Measurements from ENCODE around the gene SIGLEC15.
A peak's percentile ranks its signal among the peaks of the same experiment; 100 is the strongest.
"Not testable (repeated sequence)": the region's sequence is repeated elsewhere in the genome, so short reads cannot be mapped to it uniquely, and the experiment has no call there.

Gene SIGLEC15, protein sequence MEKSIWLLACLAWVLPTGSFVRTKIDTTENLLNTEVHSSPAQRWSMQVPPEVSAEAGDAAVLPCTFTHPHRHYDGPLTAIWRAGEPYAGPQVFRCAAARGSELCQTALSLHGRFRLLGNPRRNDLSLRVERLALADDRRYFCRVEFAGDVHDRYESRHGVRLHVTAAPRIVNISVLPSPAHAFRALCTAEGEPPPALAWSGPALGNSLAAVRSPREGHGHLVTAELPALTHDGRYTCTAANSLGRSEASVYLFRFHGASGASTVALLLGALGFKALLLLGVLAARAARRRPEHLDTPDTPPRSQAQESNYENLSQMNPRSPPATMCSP

DNA sequence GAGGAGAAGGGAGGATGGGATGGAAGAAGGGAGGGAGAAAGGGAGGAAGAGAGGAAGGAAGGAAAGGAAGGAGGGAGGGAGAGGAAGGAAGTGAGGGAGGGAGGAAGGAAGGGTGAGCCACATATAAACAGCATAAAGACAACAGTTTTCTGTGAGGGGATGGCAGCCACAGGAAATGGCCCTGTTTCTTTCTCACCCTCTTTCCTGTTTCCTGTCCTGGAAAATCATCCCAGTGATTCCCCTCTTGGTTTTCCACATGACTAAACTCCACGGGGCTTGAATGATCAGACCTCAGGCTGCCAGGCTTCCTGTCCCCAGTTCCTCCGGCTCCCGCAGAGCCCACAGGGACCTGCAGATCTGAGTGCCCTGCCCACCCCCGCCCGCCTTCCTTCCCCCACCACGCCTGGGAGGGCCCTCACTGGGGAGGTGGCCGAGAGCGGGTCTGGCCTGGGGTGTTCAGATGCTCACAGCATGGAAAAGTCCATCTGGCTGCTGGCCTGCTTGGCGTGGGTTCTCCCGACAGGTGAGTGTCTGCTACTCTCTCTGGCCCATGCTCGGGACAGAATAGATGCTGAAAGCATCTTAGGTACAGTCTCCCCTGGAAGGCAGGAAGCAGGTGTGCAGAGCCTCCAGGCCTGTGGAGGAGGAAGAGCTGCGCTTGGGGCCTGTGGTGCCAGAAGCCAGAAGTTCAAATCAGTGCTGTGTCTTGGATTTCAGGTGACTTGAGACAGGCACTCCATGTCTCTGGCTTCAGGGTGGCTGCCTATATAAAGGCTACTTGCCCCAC is at the start of gene SIGLEC15:
TSS of gene SIGLEC15 (plus strand) at position 418 of the 787 bp plus-strand sequence. CDS start at position 472, 54 bp downstream.
- no peak for DNase-seq

GRCh38 chr18:45775743-45776142 is 49.7 kb upstream of the SIGLEC15 start:
- DNase-seq: no peak

DNA sequence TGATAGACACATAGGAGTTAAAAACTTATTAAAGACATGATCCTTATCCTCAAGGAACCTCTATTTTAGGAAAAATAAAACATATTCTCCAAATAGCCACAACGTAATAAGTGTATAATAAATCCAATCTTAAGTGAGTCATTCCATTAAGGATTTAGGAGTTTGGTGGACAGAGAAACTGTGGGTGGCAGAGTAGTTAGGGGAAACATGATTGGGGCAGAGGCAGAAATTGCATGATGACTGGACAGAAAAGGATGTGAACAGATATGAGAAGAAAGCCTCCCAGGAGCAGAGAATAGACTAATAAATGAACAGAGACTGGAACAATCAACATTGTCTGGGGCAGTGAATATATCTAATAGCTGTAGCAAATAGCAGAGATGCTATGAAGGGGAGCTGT is 48.1 kb upstream of the SIGLEC15 start:
- DNase-seq: no peak

- peak; percentile 43 for DNase-seq
These were observed 44.9 kb upstream of the SIGLEC15 start for GRCh38 chr18:45780568-45780967.

DNA sequence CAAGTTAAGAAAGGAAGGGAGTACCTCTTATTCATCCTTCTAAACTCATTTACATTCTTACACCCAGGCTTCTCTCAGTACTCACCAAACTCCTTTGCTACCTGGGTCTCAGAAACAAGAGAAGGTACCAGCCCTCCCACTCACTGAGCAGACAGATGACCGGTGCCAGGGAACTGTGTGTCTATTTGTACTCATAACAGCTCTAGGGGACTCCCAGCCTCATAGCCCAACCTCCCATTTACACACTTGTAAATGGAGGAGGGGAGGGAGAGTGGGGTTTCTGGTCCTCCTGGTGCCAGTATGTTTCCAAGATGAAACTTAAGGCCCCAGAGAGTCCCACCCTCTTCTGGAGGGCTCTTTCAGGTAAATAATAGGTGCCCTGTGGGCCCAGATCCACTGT is 42.8 kb upstream of the SIGLEC15 start:
- DNase-seq: no peak

- no peak for DNase-seq
These were observed 42.1 kb upstream of the SIGLEC15 start for GRCh38 chr18:45783097-45784075.

DNA sequence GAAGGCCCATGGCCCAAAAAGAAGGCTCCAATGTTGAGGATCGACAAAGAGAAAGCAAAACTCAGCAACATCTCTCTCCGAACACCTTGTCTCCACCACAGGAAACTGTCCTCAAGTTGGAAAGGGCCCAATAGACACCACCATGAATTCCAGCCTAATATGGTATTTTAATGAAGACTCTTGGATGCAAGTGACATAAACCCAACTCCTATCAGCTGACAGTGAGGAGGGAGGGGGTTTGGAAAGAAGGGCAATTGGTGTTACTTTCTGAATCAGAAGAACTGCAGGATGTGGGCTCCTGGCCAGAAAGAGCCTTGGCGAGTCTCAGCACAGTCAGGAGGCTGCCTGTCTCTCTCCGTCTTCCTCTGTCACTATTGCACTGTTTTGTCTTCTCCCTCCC is 40.3 kb upstream of the SIGLEC15 start:
- no peak for DNase-seq

- DNase-seq: no peak
These were observed 38.5 kb upstream of the SIGLEC15 start for GRCh38 chr18:45786941-45787340.

DNA sequence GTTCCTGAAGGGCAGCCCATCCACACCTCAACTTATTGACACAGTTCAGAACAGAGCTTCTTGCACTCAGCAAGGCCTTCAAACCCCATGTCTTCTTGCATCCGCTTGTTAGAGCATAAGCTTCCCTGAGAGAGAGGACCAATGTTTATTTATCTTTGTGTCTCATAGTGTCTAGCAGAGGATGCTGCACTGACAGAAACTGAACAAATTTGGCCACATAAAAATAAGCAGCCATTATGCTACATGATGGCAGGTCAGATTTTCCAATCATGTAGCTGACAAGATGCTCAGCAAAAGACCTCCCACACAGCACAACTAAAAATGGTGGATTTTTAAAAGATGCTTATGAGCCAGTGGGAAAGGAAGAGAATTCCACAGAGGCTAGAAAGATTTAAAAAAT is 38.1 kb upstream of the SIGLEC15 start:
- no peak for DNase-seq

GRCh38 chr18:45788861-45789260 is 36.6 kb upstream of the SIGLEC15 start:
- no peak for DNase-seq

- DNase-seq: no peak
These were observed 32.8 kb upstream of the SIGLEC15 start for GRCh38 chr18:45792506-45793263.

- no peak for DNase-seq
These were observed 32.1 kb upstream of the SIGLEC15 start for GRCh38 chr18:45793264-45793965.

GRCh38 chr18:45801416-45802004 is 24.0 kb upstream of the SIGLEC15 start:
- no peak for DNase-seq

DNA sequence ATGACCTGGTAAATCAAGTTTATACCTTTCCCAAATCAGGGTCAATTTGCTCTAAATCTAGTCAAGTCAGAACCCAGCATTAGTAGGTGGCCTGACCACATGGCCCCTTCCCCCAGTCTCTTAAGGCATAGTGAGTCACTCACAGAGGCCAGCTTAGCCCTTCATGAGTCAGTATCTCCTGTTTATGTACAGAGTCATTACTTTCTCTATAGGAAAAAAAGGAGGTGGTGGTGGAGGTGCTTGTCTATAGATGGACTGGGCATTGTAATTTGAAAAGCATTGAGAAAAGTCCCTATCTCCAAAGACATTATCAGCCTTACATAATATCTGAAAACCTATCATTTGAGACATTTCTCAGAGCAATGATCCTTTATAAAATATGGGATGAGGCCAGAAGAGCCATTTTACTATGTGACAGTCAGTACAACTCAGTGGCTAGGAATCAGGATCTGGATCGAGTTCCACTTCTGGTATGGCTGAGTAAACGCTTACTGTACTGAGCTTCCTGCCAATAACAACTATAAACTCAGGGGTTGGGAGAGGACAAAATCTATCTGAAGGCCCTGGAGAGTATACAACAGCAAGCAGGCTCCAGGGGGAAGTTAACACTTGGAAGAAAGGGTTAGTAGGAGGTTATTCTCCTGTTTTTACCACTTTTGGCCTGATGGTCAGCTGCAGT is 22.5 kb upstream of the SIGLEC15 start:
- DNase-seq: no peak

- DNase-seq: no peak
These were observed 19.9 kb upstream of the SIGLEC15 start for GRCh38 chr18:45805551-45805950.

DNA sequence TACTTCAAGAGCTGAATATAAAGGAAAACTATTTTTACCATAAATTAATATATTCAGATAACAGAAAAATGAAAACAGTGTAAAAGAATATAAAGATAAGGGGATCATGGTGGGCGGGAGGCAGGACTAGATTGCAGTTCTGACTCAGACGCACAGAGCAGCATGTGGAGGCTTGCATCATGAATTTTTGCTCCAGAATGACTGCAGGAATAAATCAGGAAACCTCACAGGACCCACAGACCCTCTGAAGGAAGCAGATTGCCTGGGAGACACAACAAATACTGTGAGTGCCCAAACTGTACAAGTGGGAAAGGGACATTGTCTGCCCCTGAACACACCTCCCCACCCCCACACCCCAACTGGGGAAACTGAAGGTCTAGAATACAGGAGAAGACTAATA is 19.2 kb upstream of the SIGLEC15 start:
- DNase-seq: no peak

GRCh38 chr18:45807144-45807543 is 18.3 kb upstream of the SIGLEC15 start:
- DNase-seq: not testable (repeated sequence)

DNA sequence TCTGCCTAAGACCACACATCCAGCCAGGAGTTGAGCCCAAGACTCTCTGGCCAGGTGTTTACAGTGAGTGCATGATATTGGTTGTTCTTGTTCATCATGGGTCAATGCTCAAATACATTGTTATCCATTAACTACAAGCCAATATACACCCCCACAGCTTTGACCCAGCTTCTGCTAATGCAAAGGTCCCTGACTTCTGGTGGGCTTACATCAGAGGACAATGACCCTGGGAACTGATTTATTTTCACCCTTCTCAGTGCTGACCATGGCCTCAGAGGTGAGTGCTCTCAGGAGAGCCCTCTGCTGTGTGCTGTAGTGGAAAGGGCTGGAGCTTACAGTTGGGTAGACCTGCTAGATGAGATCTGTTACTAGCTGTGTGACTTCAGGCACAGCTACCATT is 10.7 kb upstream of the SIGLEC15 start:
- DNase-seq: not testable (repeated sequence)

DNA sequence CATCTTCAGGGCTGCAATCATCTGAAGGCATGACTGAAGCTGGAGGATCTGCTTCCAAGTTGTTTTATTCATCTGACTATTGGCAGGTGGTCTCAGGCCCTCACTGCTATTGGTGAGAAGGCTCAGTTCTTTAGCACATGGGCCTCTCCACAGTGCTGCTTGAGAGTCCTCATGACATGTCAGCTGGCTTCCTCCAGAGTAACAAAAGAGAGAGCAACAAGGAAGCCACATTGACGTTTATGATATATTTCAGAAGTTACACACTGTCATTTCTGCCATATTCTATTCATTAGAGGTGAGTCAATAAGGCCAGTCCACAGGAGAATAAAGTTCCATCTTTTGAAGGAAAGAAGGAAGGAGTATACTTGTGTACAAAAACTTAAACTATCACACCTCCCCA is 7.9 kb upstream of the SIGLEC15 start:
- DNase-seq: no peak

DNA sequence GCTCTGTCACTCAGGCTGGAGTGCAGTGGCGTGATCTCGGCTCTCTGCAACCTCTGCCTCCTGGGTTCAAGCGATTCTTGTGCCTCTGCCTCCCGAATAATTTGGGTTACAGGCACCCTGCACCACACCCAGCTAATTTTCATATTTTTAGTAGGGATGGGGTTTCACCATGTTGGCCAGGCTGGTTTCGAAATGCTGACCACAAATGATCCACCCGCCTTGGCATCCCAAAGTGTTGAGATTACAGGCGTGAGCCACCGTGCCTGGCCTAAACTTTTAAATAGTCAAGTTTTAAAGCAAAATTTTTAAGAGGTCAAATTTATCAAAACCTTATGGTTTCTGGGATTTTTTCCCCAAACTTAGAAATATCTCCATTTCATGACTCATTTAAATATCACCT is 6.7 kb upstream of the SIGLEC15 start:
- DNase-seq: not testable (repeated sequence)

Data from DMS79 (cell line).